Kidney glomerular epithelial cell (primary cell): ENCODE measurements around the gene DEPDC7.
"Not testable (repeated sequence)": the region's sequence is repeated elsewhere in the genome, so short reads cannot be mapped to it uniquely, and the experiment has no call there.

Experiments used
- DNase-seq: peaks from one replicate; lab custom pipeline; 2025; lab: John Stamatoyannopoulos, UW

The DEPDC7 gene

DNA sequence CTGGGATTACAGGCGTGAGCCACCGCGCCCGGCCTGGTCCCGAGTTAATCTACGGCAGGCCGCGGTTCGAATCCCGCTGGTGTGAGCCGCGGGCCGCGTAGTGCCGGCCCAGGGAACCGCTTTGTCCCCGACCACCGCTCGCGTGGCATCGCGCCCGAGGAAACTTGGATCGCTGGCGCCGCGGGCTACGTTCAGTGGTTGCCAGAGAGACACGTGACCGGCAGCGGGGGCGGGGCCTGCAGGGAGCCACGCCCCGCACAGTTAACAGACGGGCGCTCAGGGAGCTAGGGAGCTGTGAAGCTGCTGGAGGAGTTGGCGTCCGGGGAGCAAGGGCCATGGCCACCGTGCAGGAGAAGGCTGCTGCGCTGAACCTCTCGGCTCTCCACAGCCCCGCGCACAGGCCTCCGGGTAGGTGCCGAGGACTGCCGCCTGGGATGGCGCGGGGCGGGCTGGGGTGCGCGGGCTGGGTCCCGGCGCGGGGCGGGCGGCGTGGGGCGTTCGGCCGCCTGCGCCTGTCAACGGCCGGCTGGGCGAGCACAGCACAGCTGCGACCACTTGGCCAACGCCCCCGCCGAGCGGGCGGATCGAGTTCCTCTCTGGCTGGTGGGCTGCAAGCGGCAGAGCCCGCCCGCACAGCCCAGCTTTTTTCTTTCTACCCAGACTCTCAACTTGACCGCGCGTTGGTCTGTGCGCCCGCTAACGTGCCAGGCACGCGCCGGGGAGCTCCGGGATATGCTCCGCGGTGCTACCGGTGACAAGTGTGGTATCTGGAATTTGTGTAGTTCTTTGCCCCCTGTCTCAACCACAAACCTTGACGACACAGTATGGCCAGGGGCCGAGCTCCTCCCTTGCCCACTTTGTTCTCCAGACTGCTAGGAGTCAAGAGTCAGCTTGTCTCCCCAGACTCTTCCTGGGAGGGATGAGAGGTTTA, at the start of gene DEPDC7:
DEPDC7 (plus strand) TSS at position 258 of the 931 bp plus-strand sequence; CDS start at position 336, 78 bp downstream.
- peak; percentile 51 for DNase-seq

DNA sequence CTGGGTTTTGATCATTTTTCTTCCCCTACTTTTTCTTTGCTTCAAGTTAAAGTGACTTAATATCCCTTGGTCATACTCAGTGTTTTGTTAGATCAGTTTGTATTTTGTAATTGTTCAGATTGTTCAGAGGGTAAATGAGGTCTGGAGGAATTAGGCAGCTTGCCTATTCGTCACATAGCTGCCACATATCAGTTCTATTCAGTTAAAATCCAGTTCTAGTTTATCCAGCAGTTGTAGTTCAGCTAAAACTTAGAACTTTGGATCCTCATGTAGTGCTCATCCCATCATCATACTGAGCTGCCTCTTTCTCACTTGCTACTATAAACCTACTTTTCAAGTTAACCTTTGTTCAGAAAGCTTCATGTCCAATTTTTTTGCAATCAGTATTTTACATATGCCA, 47.1 kb upstream of the DEPDC7 start:
- DNase-seq, result no peak

DNA sequence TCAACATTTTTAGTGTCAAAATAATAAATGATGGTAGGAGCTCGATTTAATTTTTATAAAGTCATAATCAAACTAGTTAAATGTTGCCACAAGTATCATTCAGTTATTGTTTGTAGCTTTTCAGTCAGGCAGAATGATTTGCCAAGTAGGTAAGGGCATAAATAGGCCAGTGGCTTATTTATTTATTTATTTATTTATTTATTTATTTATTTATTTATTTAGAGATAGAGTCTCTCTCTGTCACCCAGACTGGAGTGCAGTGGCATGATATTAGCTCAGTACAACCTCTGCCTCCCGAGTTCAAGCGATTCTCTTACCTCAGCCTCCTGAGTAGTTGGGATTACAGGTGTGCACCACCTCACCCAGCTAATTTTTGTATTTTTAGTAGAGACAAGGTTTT, 43.4 kb upstream of the DEPDC7 start:
- DNase-seq, result not testable (repeated sequence)

DNA sequence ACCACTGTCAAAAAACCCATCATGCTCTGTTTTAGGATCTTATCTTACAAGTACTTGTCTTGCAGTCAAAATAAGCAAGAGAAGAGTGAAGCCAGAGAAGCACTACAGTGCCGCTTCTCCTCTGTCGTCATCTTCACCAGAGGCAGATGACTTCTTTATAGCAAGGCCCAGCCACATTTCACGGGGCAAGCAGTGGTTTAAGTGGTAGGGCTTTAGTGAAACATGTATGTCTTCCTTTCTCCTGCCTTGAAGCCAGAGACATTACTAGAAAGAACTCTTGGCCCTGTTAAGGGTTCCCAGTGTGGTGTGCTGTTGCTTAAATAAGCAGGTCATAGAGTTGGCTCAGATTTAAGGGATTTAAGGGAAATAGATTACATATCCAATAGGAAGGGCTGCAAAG, 42.9 kb upstream of the DEPDC7 start:
- no peak for DNase-seq

DNA sequence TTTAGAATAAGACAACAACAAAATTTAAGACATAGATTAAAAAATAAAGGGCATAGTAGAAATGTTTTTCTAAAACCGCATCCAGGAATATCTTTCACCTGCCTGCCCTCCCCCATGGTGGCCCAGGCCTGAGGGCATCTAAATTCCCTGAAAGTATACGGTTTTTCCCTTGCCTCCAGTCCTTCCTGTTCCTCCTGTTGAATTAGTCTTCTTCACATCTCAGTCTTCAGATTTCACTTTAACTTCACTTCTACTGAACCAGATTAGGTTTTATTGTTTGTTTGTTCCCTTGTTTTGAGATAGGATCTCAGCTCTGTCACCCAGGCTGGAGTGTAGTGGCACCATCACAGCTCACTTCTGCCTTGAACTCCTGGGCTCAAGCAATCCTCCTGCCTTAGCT, 33.1 kb upstream of the DEPDC7 start:
- DNase-seq, result no peak

DNA sequence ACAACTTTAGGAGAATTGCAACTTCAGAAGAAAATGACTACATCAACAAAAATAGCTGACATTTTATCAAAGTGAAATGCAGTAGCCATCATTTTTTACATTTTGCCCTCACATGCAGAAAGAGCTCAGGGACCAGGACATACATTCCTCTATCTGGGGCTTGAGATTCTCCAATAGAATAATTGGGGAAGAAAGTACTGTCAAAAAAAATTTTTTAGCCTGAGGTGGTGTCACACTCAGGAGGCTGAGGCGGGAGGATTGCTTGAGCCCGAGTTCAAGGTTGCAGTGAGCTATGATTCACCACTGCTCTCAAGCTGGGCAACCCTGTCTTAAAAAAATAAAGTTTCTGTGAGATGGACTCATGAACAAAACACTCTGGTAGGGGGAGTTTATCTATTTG, 32.2 kb upstream of the DEPDC7 start:
- DNase-seq, result no peak

DNA sequence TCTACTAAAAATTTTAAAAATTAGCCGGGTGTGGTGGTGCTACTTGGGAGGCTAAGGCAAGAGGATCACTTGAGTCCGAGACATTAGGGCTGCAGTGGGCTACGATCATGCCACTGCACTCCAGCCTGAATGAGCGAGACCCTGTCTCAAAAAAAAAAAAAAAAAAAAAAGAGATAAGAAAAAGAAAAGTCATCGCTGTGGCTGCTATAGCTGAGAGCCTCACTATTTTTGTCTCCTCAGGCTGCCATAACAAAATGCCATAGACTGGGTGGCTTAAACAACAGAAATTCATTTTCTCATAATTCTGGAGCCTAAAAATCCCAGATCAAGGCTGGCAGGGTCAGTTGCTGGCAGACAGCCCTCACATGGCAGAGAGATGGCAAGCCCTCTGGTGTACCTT, 30.1 kb upstream of the DEPDC7 start:
- DNase-seq, result no peak

DNA sequence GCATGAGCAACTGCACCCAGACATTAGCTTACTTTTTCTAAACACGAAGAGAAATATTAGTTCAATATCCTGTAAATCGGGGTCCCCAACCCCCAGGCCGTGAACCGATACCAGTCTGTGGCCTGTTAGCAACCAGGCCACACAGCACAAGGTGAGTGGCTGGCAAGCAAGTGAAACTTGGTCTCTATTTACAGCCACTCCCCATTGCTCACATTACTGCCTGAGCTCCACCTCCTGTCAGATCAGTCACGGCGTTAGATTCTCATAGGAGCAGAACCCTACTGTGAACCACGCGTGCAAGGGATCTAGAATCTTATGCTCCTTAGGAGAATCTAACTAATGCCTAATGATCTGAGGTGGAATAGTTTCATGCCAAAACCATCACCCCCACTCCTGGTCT, 27.8 kb upstream of the DEPDC7 start:
- no peak for DNase-seq

- DNase-seq, result no peak
Observed at GRCh38 chr11:32990481-32990880, 25.2 kb upstream of the DEPDC7 start.

DNA sequence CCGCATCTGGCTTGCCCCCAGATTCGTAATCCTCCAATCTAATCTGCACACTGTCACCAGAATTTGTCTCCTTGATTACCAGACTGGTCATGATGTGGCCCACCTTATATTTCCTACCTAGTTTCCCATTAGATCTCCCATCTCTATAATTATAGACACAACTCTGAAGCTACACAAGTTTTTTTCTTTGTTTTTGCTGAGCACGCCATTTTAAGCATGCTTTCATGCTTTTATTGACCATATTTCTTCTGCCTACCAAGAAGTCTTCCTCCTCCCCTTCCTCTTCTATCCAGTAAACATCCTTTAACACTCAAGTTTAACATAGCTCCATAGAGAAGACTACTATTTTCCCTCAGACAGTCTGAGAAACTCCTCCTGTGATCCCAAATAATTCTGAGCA, 24.3 kb upstream of the DEPDC7 start:
- no peak for DNase-seq

DNA sequence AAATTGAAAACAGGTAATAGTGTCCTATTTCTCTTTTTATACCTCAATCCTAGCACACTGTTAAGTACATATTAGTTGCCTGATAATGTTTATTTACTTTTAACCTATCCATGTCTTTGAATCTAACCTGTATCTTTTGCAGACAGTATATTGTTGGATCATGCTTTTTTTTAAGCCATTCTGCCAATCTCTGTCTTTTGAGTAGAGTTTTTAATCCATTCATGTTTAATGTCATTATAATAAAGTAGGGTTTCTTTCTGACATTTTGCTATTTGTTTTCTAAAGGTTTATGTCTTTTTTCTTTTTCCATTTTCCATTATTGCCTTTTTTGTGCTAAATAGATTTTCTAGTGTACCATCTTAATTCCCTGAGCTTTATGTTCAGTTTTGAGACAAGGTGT, 23.8 kb upstream of the DEPDC7 start:
- DNase-seq, result no peak

GRCh38 chr11:33000181-33000580, 15.5 kb upstream of the DEPDC7 start:
- peak; percentile 55 for DNase-seq

- DNase-seq, result no peak
Observed at GRCh38 chr11:33001281-33001680, 14.4 kb upstream of the DEPDC7 start.

GRCh38 chr11:33001751-33002542, 13.7 kb upstream of the DEPDC7 start:
- DNase-seq, result no peak

DNA sequence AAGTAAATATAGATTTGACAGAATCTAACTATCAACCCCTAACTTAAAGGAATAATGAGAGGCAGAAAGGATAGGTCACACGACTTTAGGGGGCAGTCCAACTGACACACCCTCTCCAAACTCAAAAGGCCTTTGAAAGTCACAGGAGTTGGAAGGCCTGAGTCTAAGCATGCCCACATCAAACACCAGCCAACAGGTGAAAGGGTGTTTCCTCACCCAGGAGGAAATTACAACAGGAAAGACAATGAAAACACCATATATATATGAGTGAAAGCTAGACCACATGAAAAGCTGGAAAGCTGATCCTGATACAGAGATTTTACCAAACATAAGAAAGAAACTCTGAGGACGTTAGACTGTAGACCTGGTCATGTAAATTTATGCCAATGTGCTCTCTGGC, 10.5 kb upstream of the DEPDC7 start:
- DNase-seq, result no peak

DNA sequence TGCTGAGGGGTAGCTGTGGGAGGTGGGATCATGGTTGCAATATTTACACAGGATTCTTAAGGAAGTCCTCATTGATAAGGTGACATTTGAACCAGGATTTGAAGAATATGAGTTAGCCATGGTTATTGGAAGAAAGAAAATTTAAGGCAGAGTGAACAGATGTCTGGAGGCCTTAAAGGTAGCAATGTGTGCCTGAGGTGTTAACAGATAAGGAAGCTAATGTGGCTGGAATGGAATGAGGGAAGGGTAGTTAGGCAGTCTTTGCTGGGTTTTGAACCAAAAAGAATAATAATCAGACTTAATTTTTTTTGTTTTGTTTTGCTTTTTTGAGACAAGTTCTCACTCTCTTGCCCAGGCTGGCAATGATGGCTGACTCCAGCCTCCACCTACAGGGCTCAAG, 9.7 kb upstream of the DEPDC7 start:
- no peak for DNase-seq

- DNase-seq, result no peak
Observed at GRCh38 chr11:33013755-33014154, 1.9 kb upstream of the DEPDC7 start.

GRCh38 chr11:33016654-33017053, 976 bp downstream of the DEPDC7 start:
- no peak for DNase-seq

- DNase-seq, result no peak
Observed at GRCh38 chr11:33017478-33017877, 1.8 kb downstream of the DEPDC7 start.

DNA sequence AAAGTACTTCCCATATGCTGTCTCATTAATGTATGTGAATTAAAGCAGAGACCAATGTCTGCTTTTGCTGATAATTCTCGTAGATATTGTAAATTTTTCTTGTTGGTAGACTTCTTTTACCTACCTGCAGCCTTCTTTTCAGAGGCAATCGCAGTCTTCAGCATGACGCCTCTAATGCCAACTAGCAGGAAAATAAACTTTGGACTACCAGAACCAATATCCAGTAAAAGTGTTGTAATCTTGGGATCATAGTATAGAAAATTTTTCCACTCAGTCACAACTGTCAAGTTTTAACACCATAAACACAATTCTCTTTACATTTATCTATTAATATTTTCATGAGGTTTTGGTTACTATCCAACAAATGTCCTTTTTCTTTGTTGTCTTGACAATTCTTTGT, 2.3 kb downstream of the DEPDC7 start:
- DNase-seq, result no peak

DNA sequence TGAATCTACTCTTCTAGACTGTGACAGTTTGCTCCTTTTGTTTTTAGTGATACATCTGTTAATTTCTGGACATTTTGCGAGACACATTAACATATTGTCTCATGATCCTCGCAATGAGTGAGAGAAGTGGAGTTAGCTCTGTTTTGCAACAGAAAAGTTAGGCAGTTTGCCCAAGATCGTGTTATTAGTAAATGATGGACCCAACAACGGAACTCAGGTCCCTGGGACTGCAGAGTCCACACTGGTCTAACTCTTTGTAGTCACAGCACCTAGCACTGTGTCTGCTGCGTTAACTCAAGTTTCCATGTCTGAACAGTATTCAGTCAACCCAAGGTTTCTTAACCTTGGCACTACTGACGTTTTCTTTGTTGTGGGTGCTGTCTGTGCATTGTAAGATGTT, 3.2 kb downstream of the DEPDC7 start:
- DNase-seq, result no peak

DNA sequence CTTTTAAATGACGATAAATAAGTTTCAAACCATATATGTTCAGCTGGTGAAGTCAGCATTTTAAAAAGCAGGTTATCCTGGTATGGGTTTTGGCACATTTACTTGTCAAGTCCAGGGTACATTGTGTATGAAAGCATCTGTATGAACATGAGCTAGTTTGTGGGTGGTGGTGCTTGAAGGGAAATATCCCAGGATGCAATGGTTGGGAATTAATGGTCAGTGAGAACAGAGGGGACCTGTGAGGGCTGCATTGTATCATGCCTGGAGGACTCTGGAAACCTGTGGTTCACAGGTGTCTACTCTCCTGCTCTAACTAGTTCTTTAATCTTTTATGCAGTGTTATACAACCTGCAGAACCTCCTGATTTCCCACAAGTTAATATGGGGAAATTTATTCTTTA, 5.8 kb downstream of the DEPDC7 start:
- DNase-seq, result no peak

DNA sequence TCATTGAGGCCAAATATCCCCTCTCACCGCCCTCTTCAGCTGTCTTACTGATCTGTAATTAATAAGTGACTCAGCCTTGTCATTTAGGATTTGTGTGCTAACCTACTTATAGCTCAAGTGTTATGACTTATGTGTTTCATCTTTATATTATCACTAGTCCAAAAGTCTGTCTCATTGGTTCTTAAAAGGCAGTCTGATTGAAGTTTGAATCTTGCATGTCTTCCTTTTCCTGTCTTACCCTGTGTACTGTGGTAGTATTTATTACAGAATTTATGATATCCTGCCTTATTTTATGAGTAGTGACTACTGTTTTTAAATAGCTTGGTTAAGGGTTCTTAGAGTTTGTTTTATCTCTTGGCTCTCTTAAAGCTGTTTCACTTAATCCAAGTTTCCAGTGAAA, 6.3 kb downstream of the DEPDC7 start:
- no peak for DNase-seq
